GM12891 (cell line): ENCODE measurements around the gene FKBP7.

Source experiments
- POLR2A ChIP-seq: IDR thresholded peaks from 2 replicates; pipeline ENCODE4 v1.6.1; 2011; ENCODE audit warnings: low read depth, low read length, control low read depth
- POLR2AphosphoS5 ChIP-seq: IDR thresholded peaks from 2 replicates; pipeline ENCODE4 v1.6.1; 2011; ENCODE audit warnings: low read depth, low read length, control low read depth
- SPI1 ChIP-seq: IDR thresholded peaks from 2 replicates; pipeline ENCODE4 v1.6.1; 2011; ENCODE audit warnings: low read depth, low read length, control low read depth
- TAF1 ChIP-seq: IDR thresholded peaks from 2 replicates; pipeline ENCODE4 v1.6.1; 2011; ENCODE audit warnings: low read depth, low read length, control low read depth

DNA sequence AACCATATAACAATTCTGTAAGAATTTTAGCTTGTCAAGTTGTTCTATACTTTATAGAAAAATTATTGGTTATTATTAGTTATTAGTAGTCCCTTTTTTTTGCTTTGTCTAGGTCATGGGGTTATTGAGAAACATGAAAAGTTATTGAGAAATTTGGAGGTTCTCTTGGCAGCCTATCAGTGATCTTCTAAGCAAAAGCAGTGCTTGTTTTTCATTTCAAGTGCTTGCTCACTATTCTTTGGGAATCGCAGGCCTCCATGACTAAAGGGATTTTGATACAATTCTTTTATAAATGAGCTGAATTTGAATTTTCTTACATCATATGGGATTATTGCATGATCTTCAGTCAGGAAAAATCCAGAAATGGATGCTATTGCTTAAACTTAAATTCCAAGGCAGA, 27.7 kb upstream of the FKBP7 start:
- no peak for TF ChIP-seq POLR2A
- no peak for TF ChIP-seq SPI1
- TF ChIP-seq TAF1 = no peak
- no peak for TF ChIP-seq POLR2AphosphoS5
